ENCODE data around the gene ALDH3B1. TPM values are rescaled to one million over a fixed set of nuclear protein-coding genes. Genes with fewer than 3 reads are reported as not detected.

The ALDH3B1 gene
- total RNA-seq, 1 donor from 2014 or later, result 42.8 TPM

GRCh38 chr11:67996051-67996450 is 14.1 kb upstream of the ALDH3B1 start:
- H3K4me1 ChIP-seq, result peaks cover 0 to 5% of the 10 kb centered on the region in 2 donors
- intact Hi-C loops (cut with DNase I), result no loop called here
- no peaks in the 10 kb centered on the region for H3K27me3 ChIP-seq
- H3K36me3 ChIP-seq, result peaks cover 0 to 5% of the 10 kb centered on the region in 2 donors
- DNase-seq (ENCODE audit: low spot score in 2 of 2), result no peak
- H3K4me3 ChIP-seq, result no peak overlapping the region
- no peak for TF ChIP-seq CTCF (IDR thresholded peaks at IDR 0.05)
- H3K9me3 ChIP-seq, result no peaks in the 10 kb centered on the region
- H3K27ac ChIP-seq, result no peak overlapping the region

- no peaks in the 10 kb centered on the region for H3K9me3 ChIP-seq
- H3K4me1 ChIP-seq, result no peaks in the 10 kb centered on the region
- H3K27me3 ChIP-seq, result no peaks in the 10 kb centered on the region
- H3K4me3 ChIP-seq, result no peak overlapping the region
- DNase-seq (ENCODE audit: low spot score in 2 of 2), result no peak
- intact Hi-C loops (cut with DNase I), result no loop called here
- peaks cover 0 to 5% of the 10 kb centered on the region in 2 donors for H3K36me3 ChIP-seq
- H3K27ac ChIP-seq, result no peak overlapping the region
- TF ChIP-seq CTCF (IDR thresholded peaks at IDR 0.05), result no peak
These were observed 13.3 kb upstream of the ALDH3B1 start for GRCh38 chr11:67996622-67997474.

- Histone ChIP-seq H3K4me3 (no peak overlapping the region), H3K9me3 (no peaks in the 10 kb centered on the region), H3K27me3 (no peaks in the 10 kb centered on the region), H3K4me1 (no peaks in the 10 kb centered on the region), H3K27ac (no peak overlapping the region), H3K36me3 (peaks cover 0 to 5% of the 10 kb centered on the region in 2 donors)
- intact Hi-C loops (cut with DNase I), result no loop called here
- TF ChIP-seq CTCF (IDR thresholded peaks at IDR 0.05), result no peak
- no peak for DNase-seq (ENCODE audit: low spot score in 2 of 2)
These were observed 12.6 kb upstream of the ALDH3B1 start for GRCh38 chr11:67997475-67997921.

- Histone ChIP-seq H3K36me3 (peaks cover 0 to 5% of the 10 kb centered on the region in 2 donors), H3K9me3 (no peaks in the 10 kb centered on the region), H3K27me3 (no peaks in the 10 kb centered on the region), H3K27ac (no peak overlapping the region), H3K4me3 (no peak overlapping the region), H3K4me1 (peaks cover 0 to 2% of the 10 kb centered on the region in 2 donors)
- DNase-seq (ENCODE audit: low spot score in 2 of 2), result no peak
- intact Hi-C loops (cut with DNase I), result no loop called here
- no peak for TF ChIP-seq CTCF (IDR thresholded peaks at IDR 0.05)
These were observed 11.7 kb upstream of the ALDH3B1 start for GRCh38 chr11:67998150-67999045.

- Histone ChIP-seq H3K27ac (no peak overlapping the region), H3K36me3 (peaks cover 0 to 5% of the 10 kb centered on the region in 2 donors), H3K27me3 (no peaks in the 10 kb centered on the region), H3K4me3 (no peak overlapping the region), H3K4me1 (peaks cover 0 to 2% of the 10 kb centered on the region in 2 donors), H3K9me3 (no peaks in the 10 kb centered on the region)
- intact Hi-C loops (cut with DNase I), result no loop called here
- no peak for TF ChIP-seq CTCF (IDR thresholded peaks at IDR 0.05)
- no peak for DNase-seq (ENCODE audit: low spot score in 2 of 2)
These were observed 10.9 kb upstream of the ALDH3B1 start for GRCh38 chr11:67999201-67999629.
